ENCODE results near the gene GPATCH2L.

GRCh38 chr14:76149196-76149595 lies 2.5 kb upstream of the GPATCH2L start:
- no peak for TF ChIP-seq CTCF (conservative IDR thresholded peaks at IDR 0.05 in 1 of 2, IDR thresholded peaks at IDR 0.05 in 1 of 2; ENCODE audit: low read depth in 1 of 2, low read length in 2 of 2)
- no peak for TF ChIP-seq EZH2 (IDR thresholded peaks at IDR 0.05; ENCODE audit: low read length, missing control alignments)
